Measurements from ENCODE around the gene KRTAP12-3.
"Not testable (repeated sequence)": the region's sequence is repeated elsewhere in the genome, so short reads cannot be mapped to it uniquely, and the experiment has no call there.

KRTAP12-3 gene

GRCh38 chr21:44647222-44647552 is 10.5 kb upstream of the KRTAP12-3 start:
- in situ Hi-C loops (cut with HindIII; ENCODE audit: low pct_ligation_motif_present, low pct_unique_long_range_greater_than_20kb, low sequenced_read_pairs), result no loop called here
- DNase-seq, result no peak

- in situ Hi-C loops (cut with HindIII; ENCODE audit: low pct_ligation_motif_present, low pct_unique_long_range_greater_than_20kb, low sequenced_read_pairs), result no loop called here
- no peak for DNase-seq
Measured at GRCh38 chr21:44648557-44649311, 9.0 kb upstream of the KRTAP12-3 start.

- in situ Hi-C loops (cut with HindIII; ENCODE audit: low pct_ligation_motif_present, low pct_unique_long_range_greater_than_20kb, low sequenced_read_pairs), result no loop called here
- DNase-seq, result no peak
Measured at GRCh38 chr21:44649521-44650100, 8.1 kb upstream of the KRTAP12-3 start.

- in situ Hi-C loops (cut with HindIII; ENCODE audit: low pct_ligation_motif_present, low pct_unique_long_range_greater_than_20kb, low sequenced_read_pairs), result no loop called here
Measured at GRCh38 chr21:44650265-44650972, 7.3 kb upstream of the KRTAP12-3 start.

GRCh38 chr21:44650973-44651675 is 6.6 kb upstream of the KRTAP12-3 start:
- in situ Hi-C loops (cut with HindIII; ENCODE audit: low pct_ligation_motif_present, low pct_unique_long_range_greater_than_20kb, low sequenced_read_pairs), result no loop called here
- DNase-seq, result no peak

More at GRCh38 chr21:44650265-44650972, 7.3 kb upstream of the KRTAP12-3 start:
- no peak for DNase-seq

- no peak for DNase-seq
- in situ Hi-C loops (cut with HindIII; ENCODE audit: low pct_ligation_motif_present, low pct_unique_long_range_greater_than_20kb, low sequenced_read_pairs), result no loop called here
Measured at GRCh38 chr21:44653123-44653522, 4.6 kb upstream of the KRTAP12-3 start.

- DNase-seq, result no peak
Measured at GRCh38 chr21:44653656-44654575, 3.8 kb upstream of the KRTAP12-3 start.

GRCh38 chr21:44654576-44655175 is 3.1 kb upstream of the KRTAP12-3 start, which contains the start of gene KRTAP12-4:
Gene KRTAP12-4 (minus strand): TSS chr21:44654659. CDS start chr21:44654614, 45 bp downstream.
- in situ Hi-C loops (cut with HindIII; ENCODE audit: low pct_ligation_motif_present, low pct_unique_long_range_greater_than_20kb, low sequenced_read_pairs), result no loop called here

More at GRCh38 chr21:44653656-44654575, 3.8 kb upstream of the KRTAP12-3 start:
- in situ Hi-C loops (cut with HindIII; ENCODE audit: low pct_ligation_motif_present, low pct_unique_long_range_greater_than_20kb, low sequenced_read_pairs), result no loop called here

GRCh38 chr21:44656868-44657267 is 864 bp upstream of the KRTAP12-3 start:
- DNase-seq, result no peak
- in situ Hi-C loops (cut with HindIII; ENCODE audit: low pct_ligation_motif_present, low pct_unique_long_range_greater_than_20kb, low sequenced_read_pairs), result no loop called here

More at GRCh38 chr21:44654576-44655175, 3.1 kb upstream of the KRTAP12-3 start, which contains the start of gene KRTAP12-4:
- no peak for DNase-seq

- in situ Hi-C loops (cut with HindIII; ENCODE audit: low pct_ligation_motif_present, low pct_unique_long_range_greater_than_20kb, low sequenced_read_pairs), result no loop called here
- DNase-seq, result no peak
Measured at GRCh38 chr21:44658541-44658910, 794 bp downstream of the KRTAP12-3 start.

GRCh38 chr21:44658913-44659595 is 1.3 kb downstream of the KRTAP12-3 start:
- in situ Hi-C loops (cut with HindIII; ENCODE audit: low pct_ligation_motif_present, low pct_unique_long_range_greater_than_20kb, low sequenced_read_pairs), result no loop called here
- no peak for DNase-seq

- DNase-seq, result not testable (repeated sequence)
Measured at GRCh38 chr21:44661567-44661966, 3.8 kb downstream of the KRTAP12-3 start.

GRCh38 chr21:44664691-44665090 is 7.0 kb downstream of the KRTAP12-3 start:
- in situ Hi-C loops (cut with HindIII; ENCODE audit: low pct_ligation_motif_present, low pct_unique_long_range_greater_than_20kb, low sequenced_read_pairs), result no loop called here
- no peak for DNase-seq

More at GRCh38 chr21:44661567-44661966, 3.8 kb downstream of the KRTAP12-3 start:
- in situ Hi-C loops (cut with HindIII; ENCODE audit: low pct_ligation_motif_present, low pct_unique_long_range_greater_than_20kb, low sequenced_read_pairs), result not testable (repeated sequence)

GRCh38 chr21:44666401-44667320 is 8.9 kb downstream of the KRTAP12-3 start, which contains the start of gene KRTAP12-2:
Gene KRTAP12-2 (minus strand): TSS chr21:44666927. CDS start chr21:44666886, 41 bp downstream.
- no peak for DNase-seq
- in situ Hi-C loops (cut with HindIII; ENCODE audit: low pct_ligation_motif_present, low pct_unique_long_range_greater_than_20kb, low sequenced_read_pairs), result no loop called here

- in situ Hi-C loops (cut with HindIII; ENCODE audit: low pct_ligation_motif_present, low pct_unique_long_range_greater_than_20kb, low sequenced_read_pairs), result no loop called here
- no peak for DNase-seq
Measured at GRCh38 chr21:44667612-44668011, 9.9 kb downstream of the KRTAP12-3 start.
